A549 (cell line): ENCODE results near the gene PRKD2. TPM values are rescaled to one million over a fixed set of nuclear protein-coding genes. Genes with fewer than 3 reads are reported as not detected.
A peak's percentile ranks its signal among the peaks of the same experiment; 100 is the strongest.

ENCODE experiments used
- BHLHE40 ChIP-seq: IDR thresholded peaks from 2 replicates; pipeline ENCODE4 v1.6.1; 2012; ENCODE audit warnings: low read depth, low read length, inconsistent platforms
- CBX2 ChIP-seq: fragments of 200-600 bp; sonication (generic); IDR thresholded peaks from 2 replicates; pipeline ENCODE4 v1.6.1; 2016; ENCODE audit warnings: low read depth, mild to moderate bottlenecking, borderline replicate concordance
- CBX8 ChIP-seq: fragments of 200-600 bp; sonication (generic); IDR thresholded peaks from 2 replicates; pipeline ENCODE4 v1.6.1; 2016
- CHD4 ChIP-seq: fragments of 200-600 bp; sonication (generic); IDR thresholded peaks from 2 replicates; pipeline ENCODE4 v1.6.1; 2016; ENCODE audit warnings: antibody characterized with exemption, mild to moderate bottlenecking, borderline replicate concordance
- EHF ChIP-seq: fragments of 250-450 bp; sonication (Bioruptor Pico); IDR thresholded peaks from 2 replicates; pipeline ENCODE4 v1.5.0; 2020; ENCODE audit warnings: mild to moderate bottlenecking
- FOSL2 ChIP-seq, 2 experiments: fragments of 450-650 bp in 1 of 2; fragments of >200 bp in 1 of 2; sonication (Bioruptor Twin) in 1 of 2; formaldehyde crosslinking; IDR thresholded peaks; 2 replicates each; pipeline versions ENCODE4 v1.5.0 to v1.6.1; 2016 to 2020; ENCODE audit warnings: mild to moderate bottlenecking in 1 of 2, moderate library complexity in 1 of 2
- FOXS1 ChIP-seq: fragments of 250-450 bp; sonication (Bioruptor Pico); IDR thresholded peaks from 2 replicates; pipeline ENCODE4 v1.5.0; 2020; ENCODE audit warnings: mild to moderate bottlenecking, moderate library complexity
- HDAC2 ChIP-seq: fragments of 200-600 bp; sonication (generic); IDR thresholded peaks from 2 replicates; pipeline ENCODE4 v1.6.1; 2016
- HEYL ChIP-seq: fragments of 250-450 bp; sonication (Bioruptor Pico); IDR thresholded peaks from 2 replicates; pipeline ENCODE4 v1.8.0; 2021; ENCODE audit warnings: mild to moderate bottlenecking, moderate library complexity
- HOXA7 ChIP-seq: fragments of 250-450 bp; sonication (Bioruptor Pico); IDR thresholded peaks from 2 replicates; pipeline ENCODE4 v1.5.0; 2020; ENCODE audit warnings: mild to moderate bottlenecking, moderate library complexity
- KDM1A ChIP-seq: fragments of 200-600 bp; sonication (generic); IDR thresholded peaks from 2 replicates; pipeline ENCODE4 v1.6.1; 2016; ENCODE audit warnings: low read depth, mild to moderate bottlenecking
- MAFK ChIP-seq: fragments of 450-650 bp; IDR thresholded peaks from 2 replicates; pipeline ENCODE4 v1.6.1; 2014; ENCODE audit not compliant: partially characterized antibody
- MAZ ChIP-seq: fragments of 150-350 bp; IDR thresholded peaks from 2 replicates; pipeline ENCODE4 v1.6.1; 2014; ENCODE audit warnings: antibody characterized with exemption, low read depth, low read length, borderline replicate concordance
- MYC ChIP-seq: IDR thresholded peaks from 2 replicates; pipeline ENCODE4 v1.6.1; 2012; ENCODE audit warnings: mild to moderate bottlenecking, inconsistent platforms, low read length, improper control_type of control experiment, borderline replicate concordance
- NR3C1 ChIP-seq: fragments of >200 bp; sonication (Bioruptor Twin); formaldehyde crosslinking; IDR thresholded peaks from 3 replicates; pipeline ENCODE4 v1.6.1; 2017
- PHF8 ChIP-seq: fragments of 200-600 bp; sonication (generic); IDR thresholded peaks from 2 replicates; pipeline ENCODE4 v1.6.1; 2016; ENCODE audit warnings: low read depth, mild to moderate bottlenecking, antibody characterized with exemption, moderate library complexity, borderline replicate concordance
- POLR2A ChIP-seq: IDR thresholded peaks from 2 replicates; pipeline ENCODE4 v1.6.1; 2012; ENCODE audit warnings: mild to moderate bottlenecking, low read length
- RAD21 ChIP-seq, 2 experiments: fragments of >200 bp in 1 of 2; sonication (Bioruptor Twin) in 1 of 2; formaldehyde crosslinking in 1 of 2; IDR thresholded peaks in 1 of 2; conservative IDR thresholded peaks in 1 of 2; 2 replicates in 1 of 2; 3 replicates in 1 of 2; pipeline ENCODE4 v1.6.1; 2012 to 2018; ENCODE audit warnings: inconsistent platforms in 1 of 2
- RCOR1 ChIP-seq: fragments of 150-350 bp; IDR thresholded peaks from 2 replicates; pipeline ENCODE4 v1.6.1; 2014; ENCODE audit warnings: antibody characterized with exemption, low read length, low read depth
- RFX5 ChIP-seq: fragments of 450-650 bp; IDR thresholded peaks from 2 replicates; pipeline ENCODE4 v1.7.1; 2014; ENCODE audit warnings: antibody characterized with exemption, mild to moderate bottlenecking, moderate library complexity
- RNF2 ChIP-seq: fragments of 200-600 bp; sonication (generic); IDR thresholded peaks from 2 replicates; pipeline ENCODE4 v1.6.1; 2016; ENCODE audit warnings: low read depth, mild to moderate bottlenecking, antibody characterized with exemption, moderate library complexity, borderline replicate concordance
- ZFP36 ChIP-seq: fragments of 450-650 bp; IDR thresholded peaks from 2 replicates; pipeline ENCODE4 v1.6.1; 2014; ENCODE audit warnings: borderline replicate concordance; ENCODE audit not compliant: partially characterized antibody
- ZNF302 ChIP-seq: fragments of 250-450 bp; sonication (Bioruptor Pico); IDR thresholded peaks from 2 replicates; pipeline ENCODE4 v1.9.0; 2021; ENCODE audit warnings: inconsistent platforms, mild to moderate bottlenecking, moderate library complexity
- polyA plus RNA-seq, 4 experiments: library from polyadenylated mRNA; depleted of rRNA in 3 of 4; stranded (reverse); fragments of >200 nt; fragmentation: RNase III in 1 of 4; extraction: RNeasy Plus Mini Kit Qiagen cat#74134 plus additional on column Dnase treatment in 1 of 4; gene quantifications; 2 replicates in 3 of 4; 3 replicates in 1 of 4; pipeline ENCODE4 v1.2.3, GENCODE V29; 2011 to 2017
- TF ChIP-seq, protein P1 (sequence below): fragments of >200 bp; sonication (Bioruptor Twin); formaldehyde crosslinking; IDR thresholded peaks from 3 replicates; pipeline ENCODE4 v1.6.1; 2016
- TF ChIP-seq, protein P2 (sequence below): fragments of >200 bp; sonication (Bioruptor Twin); formaldehyde crosslinking; IDR thresholded peaks from 3 replicates; pipeline ENCODE4 v1.5.1; 2016
- TF ChIP-seq, protein P3 (sequence below): fragments of 200-600 bp; sonication (generic); IDR thresholded peaks from 2 replicates; pipeline ENCODE4 v1.6.1; 2016; ENCODE audit warnings: antibody characterized with exemption, mild to moderate bottlenecking, moderate library complexity

The PRKD2 gene
- polyA plus RNA-seq, 2 of the 4 experiments (the other 2 are of a cell fraction): 8.3 to 24.6 TPM

DNA sequence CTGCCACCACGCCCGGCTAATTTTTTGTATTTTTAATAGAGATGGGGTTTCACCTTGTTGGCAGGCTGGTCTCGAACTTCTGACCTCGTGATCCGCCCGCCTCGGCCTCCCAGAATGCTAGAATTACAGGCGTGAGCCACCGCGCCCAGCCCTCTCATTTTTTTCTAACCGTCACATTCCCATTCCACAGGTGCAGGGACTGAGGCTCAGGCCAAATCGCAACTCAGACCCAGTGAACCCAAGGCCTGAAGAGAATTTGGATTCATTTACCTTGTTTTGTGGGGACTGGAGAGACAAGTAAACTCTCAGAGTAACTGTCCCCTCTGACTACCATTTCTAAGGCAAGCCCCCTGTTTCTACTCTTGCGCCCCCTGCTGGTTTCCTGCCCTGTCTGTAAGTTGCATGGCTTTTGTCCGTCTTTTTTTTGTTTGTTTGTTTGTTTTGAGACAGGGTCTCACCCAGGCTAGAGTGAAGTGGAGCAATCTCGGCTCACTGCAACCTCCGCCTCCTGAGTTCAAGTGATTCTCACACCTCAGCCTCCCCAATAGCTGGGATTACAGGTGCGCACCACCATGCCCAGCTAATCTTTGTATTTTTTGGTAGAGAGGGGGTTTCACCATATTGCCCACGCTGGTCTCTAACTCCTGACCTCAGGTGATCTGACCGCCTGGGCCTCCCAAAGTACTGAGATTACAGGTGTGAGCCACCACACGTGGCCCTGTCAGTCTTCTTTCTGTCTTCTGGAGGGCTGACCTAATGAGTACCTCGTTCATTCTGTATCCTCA is 31.6 kb upstream of the PRKD2 start (continued):
- TF ChIP-seq, protein P1, sequence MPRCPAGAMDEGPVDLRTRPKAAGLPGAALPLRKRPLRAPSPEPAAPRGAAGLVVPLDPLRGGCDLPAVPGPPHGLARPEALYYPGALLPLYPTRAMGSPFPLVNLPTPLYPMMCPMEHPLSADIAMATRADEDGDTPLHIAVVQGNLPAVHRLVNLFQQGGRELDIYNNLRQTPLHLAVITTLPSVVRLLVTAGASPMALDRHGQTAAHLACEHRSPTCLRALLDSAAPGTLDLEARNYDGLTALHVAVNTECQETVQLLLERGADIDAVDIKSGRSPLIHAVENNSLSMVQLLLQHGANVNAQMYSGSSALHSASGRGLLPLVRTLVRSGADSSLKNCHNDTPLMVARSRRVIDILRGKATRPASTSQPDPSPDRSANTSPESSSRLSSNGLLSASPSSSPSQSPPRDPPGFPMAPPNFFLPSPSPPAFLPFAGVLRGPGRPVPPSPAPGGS: no peak
- TF ChIP-seq RNF2 (no peak), MAFK (no peak), ZNF302 (CRISPR knock-in tag) (no peak), HOXA7 (no peak), RAD21 (conservative IDR thresholded peaks at IDR 0.05 in 1 of 2, IDR thresholded peaks at IDR 0.05 in 1 of 2) (peak; percentile 31 to 54; a peak in 2 of 5 replicates), POLR2A (no peak), CHD4 (no peak), HEYL (CRISPR knock-in tag) (no peak), RCOR1 (no peak), MAZ (no peak), BHLHE40 (no peak), EHF (CRISPR knock-in tag) (no peak), KDM1A (peak; percentile 87), PHF8 (no peak), FOXS1 (CRISPR knock-in tag) (no peak), MYC (no peak), RFX5 (no peak), NR3C1 (no peak), FOSL2 (IDR thresholded peaks at IDR 0.05) (no peak), FOSL2 (CRISPR knock-in tag; IDR thresholded peaks at IDR 0.05) (no peak), CBX2 (no peak), CBX8 (no peak), HDAC2 (no peak), ZFP36 (no peak)
- TF ChIP-seq, protein P2, sequence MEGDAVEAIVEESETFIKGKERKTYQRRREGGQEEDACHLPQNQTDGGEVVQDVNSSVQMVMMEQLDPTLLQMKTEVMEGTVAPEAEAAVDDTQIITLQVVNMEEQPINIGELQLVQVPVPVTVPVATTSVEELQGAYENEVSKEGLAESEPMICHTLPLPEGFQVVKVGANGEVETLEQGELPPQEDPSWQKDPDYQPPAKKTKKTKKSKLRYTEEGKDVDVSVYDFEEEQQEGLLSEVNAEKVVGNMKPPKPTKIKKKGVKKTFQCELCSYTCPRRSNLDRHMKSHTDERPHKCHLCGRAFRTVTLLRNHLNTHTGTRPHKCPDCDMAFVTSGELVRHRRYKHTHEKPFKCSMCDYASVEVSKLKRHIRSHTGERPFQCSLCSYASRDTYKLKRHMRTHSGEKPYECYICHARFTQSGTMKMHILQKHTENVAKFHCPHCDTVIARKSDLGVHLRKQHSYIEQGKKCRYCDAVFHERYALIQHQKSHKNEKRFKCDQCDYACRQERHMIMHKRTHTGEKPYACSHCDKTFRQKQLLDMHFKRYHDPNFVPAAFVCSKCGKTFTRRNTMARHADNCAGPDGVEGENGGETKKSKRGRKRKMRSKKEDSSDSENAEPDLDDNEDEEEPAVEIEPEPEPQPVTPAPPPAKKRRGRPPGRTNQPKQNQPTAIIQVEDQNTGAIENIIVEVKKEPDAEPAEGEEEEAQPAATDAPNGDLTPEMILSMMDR: peak; percentile 92
- TF ChIP-seq, protein P3, sequence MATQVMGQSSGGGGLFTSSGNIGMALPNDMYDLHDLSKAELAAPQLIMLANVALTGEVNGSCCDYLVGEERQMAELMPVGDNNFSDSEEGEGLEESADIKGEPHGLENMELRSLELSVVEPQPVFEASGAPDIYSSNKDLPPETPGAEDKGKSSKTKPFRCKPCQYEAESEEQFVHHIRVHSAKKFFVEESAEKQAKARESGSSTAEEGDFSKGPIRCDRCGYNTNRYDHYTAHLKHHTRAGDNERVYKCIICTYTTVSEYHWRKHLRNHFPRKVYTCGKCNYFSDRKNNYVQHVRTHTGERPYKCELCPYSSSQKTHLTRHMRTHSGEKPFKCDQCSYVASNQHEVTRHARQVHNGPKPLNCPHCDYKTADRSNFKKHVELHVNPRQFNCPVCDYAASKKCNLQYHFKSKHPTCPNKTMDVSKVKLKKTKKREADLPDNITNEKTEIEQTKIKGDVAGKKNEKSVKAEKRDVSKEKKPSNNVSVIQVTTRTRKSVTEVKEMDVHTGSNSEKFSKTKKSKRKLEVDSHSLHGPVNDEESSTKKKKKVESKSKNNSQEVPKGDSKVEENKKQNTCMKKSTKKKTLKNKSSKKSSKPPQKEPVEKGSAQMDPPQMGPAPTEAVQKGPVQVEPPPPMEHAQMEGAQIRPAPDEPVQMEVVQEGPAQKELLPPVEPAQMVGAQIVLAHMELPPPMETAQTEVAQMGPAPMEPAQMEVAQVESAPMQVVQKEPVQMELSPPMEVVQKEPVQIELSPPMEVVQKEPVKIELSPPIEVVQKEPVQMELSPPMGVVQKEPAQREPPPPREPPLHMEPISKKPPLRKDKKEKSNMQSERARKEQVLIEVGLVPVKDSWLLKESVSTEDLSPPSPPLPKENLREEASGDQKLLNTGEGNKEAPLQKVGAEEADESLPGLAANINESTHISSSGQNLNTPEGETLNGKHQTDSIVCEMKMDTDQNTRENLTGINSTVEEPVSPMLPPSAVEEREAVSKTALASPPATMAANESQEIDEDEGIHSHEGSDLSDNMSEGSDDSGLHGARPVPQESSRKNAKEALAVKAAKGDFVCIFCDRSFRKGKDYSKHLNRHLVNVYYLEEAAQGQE: no peak
